ENCODE data around the gene CACNA1B. TPM values are rescaled to one million over a fixed set of nuclear protein-coding genes. Genes with fewer than 3 reads are reported as not detected.

CACNA1B gene
- total RNA-seq, 5 donors from 2014 or later (not counting 1 experiment from before 2014, with no cell fraction given), result 0.03 to 0.09 (median 0.03) TPM; not detected in 2

- 62% methylated on average over 7 of the region's 7 CpGs for WGBS (ENCODE audit: insufficient coverage)
- H3K27ac Mint-ChIP-seq, result no peak overlapping the region
- DNase-seq, result no peak
- H3K36me3 Mint-ChIP-seq, result no peaks in the 10 kb centered on the region
- H3K9me3 Mint-ChIP-seq, result no peaks in the 10 kb centered on the region
- no peak overlapping the region for H3K4me3 Mint-ChIP-seq
- Histone ChIP-seq H3K4me3 (ENCODE audit: control insufficient read depth in 1 of 2, extremely low read depth in 1 of 2, low read length in 1 of 2) (no peak overlapping the region), H3K27me3 (replicated peaks in 1 of 2; ENCODE audit: control insufficient read depth in 2 of 2, extremely low read depth in 1 of 2, insufficient read depth in 2 of 2, low read length in 1 of 2) (peaks cover 0 to 57% of the 10 kb centered on the region in 2 experiments), H3K27ac (ENCODE audit: low read length) (no peak overlapping the region), H3K4me1 (ENCODE audit: control insufficient read depth in 1 of 2, extremely low read depth in 1 of 2, insufficient read depth in 2 of 2, low read length in 2 of 2) (no peaks in the 10 kb centered on the region), H3K36me3 (ENCODE audit: control insufficient read depth in 2 of 2, extremely low read depth in 1 of 2, insufficient read depth in 1 of 2, low read length in 1 of 2) (no peaks in the 10 kb centered on the region), H3K9me3 (no peaks in the 10 kb centered on the region)
- peaks cover 19 to 23% of the 10 kb centered on the region in 2 donors for H3K27me3 Mint-ChIP-seq
- ChIA-PET POLR2A (no interaction called here), CTCF (no interaction called here)
- ATAC-seq (replicated peaks in 1 of 4), result no peak
- H3K4me1 Mint-ChIP-seq, result no peaks in the 10 kb centered on the region
Measured at GRCh38 chr9:138048184-138048583, 170.6 kb downstream of the CACNA1B start.

- DNase-seq, result no peak
Measured at GRCh38 chr9:138049085-138049778, 171.7 kb downstream of the CACNA1B start.

GRCh38 chr9:138049779-138050471 is 172.3 kb downstream of the CACNA1B start:
- POLR2A ChIA-PET, result no interaction called here
- H3K36me3 Mint-ChIP-seq, result no peaks in the 10 kb centered on the region
- no peaks in the 10 kb centered on the region for H3K4me1 Mint-ChIP-seq
- H3K27me3 Mint-ChIP-seq, result peaks cover 17 to 19% of the 10 kb centered on the region in 2 donors
- Histone ChIP-seq H3K27me3 (replicated peaks in 1 of 2; ENCODE audit: control insufficient read depth in 2 of 2, extremely low read depth in 1 of 2, insufficient read depth in 2 of 2, low read length in 1 of 2) (peaks cover 0 to 59% of the 10 kb centered on the region in 2 experiments), H3K9me3 (no peaks in the 10 kb centered on the region), H3K27ac (ENCODE audit: low read length) (no peak overlapping the region), H3K4me3 (ENCODE audit: control insufficient read depth in 1 of 2, extremely low read depth in 1 of 2, low read length in 1 of 2) (no peak overlapping the region), H3K4me1 (ENCODE audit: control insufficient read depth in 1 of 2, extremely low read depth in 1 of 2, insufficient read depth in 2 of 2, low read length in 2 of 2) (no peaks in the 10 kb centered on the region), H3K36me3 (ENCODE audit: control insufficient read depth in 2 of 2, extremely low read depth in 1 of 2, insufficient read depth in 1 of 2, low read length in 1 of 2) (no peaks in the 10 kb centered on the region)
- WGBS (ENCODE audit: insufficient coverage), result 86% methylated on average over 13 of the region's 24 CpGs
- H3K9me3 Mint-ChIP-seq, result no peaks in the 10 kb centered on the region
- H3K27ac Mint-ChIP-seq, result no peak overlapping the region
- CTCF ChIA-PET, result no interaction called here
- DNase-seq (no peak), ATAC-seq (replicated peaks in 1 of 4) (no peak)
- H3K4me3 Mint-ChIP-seq, result no peak overlapping the region

More at GRCh38 chr9:138049085-138049778, 171.7 kb downstream of the CACNA1B start:
- peaks cover 0 to 56% of the 10 kb centered on the region in 2 experiments for H3K27me3 ChIP-seq (replicated peaks in 1 of 2; ENCODE audit: control insufficient read depth in 2 of 2, extremely low read depth in 1 of 2, insufficient read depth in 2 of 2, low read length in 1 of 2)
- 84% methylated on average over 14 of the region's 21 CpGs for WGBS (ENCODE audit: insufficient coverage)
- H3K27ac ChIP-seq (ENCODE audit: low read length), result no peak overlapping the region
- H3K4me3 ChIP-seq (ENCODE audit: control insufficient read depth in 1 of 2, extremely low read depth in 1 of 2, low read length in 1 of 2), result no peak overlapping the region
- no peak overlapping the region for H3K4me3 Mint-ChIP-seq
- H3K36me3 Mint-ChIP-seq, result no peaks in the 10 kb centered on the region
- H3K4me1 Mint-ChIP-seq, result no peaks in the 10 kb centered on the region
- ATAC-seq (replicated peaks in 1 of 4), result no peak
- no peaks in the 10 kb centered on the region for H3K9me3 Mint-ChIP-seq
- CTCF ChIA-PET, result no interaction called here
- H3K27ac Mint-ChIP-seq, result no peak overlapping the region
- H3K4me1 ChIP-seq (ENCODE audit: control insufficient read depth in 1 of 2, extremely low read depth in 1 of 2, insufficient read depth in 2 of 2, low read length in 2 of 2), result no peaks in the 10 kb centered on the region
- POLR2A ChIA-PET, result no interaction called here
- no peaks in the 10 kb centered on the region for H3K9me3 ChIP-seq
- H3K36me3 ChIP-seq (ENCODE audit: control insufficient read depth in 2 of 2, extremely low read depth in 1 of 2, insufficient read depth in 1 of 2, low read length in 1 of 2), result no peaks in the 10 kb centered on the region
- H3K27me3 Mint-ChIP-seq, result peaks cover 20 to 21% of the 10 kb centered on the region in 2 donors

- no peaks in the 10 kb centered on the region for H3K36me3 ChIP-seq (ENCODE audit: control insufficient read depth in 2 of 2, extremely low read depth in 1 of 2, insufficient read depth in 1 of 2, low read length in 1 of 2)
- no peak overlapping the region for H3K4me3 ChIP-seq (ENCODE audit: control insufficient read depth in 1 of 2, extremely low read depth in 1 of 2, low read length in 1 of 2)
- Mint-ChIP-seq H3K4me1 (no peaks in the 10 kb centered on the region), H3K36me3 (no peaks in the 10 kb centered on the region), H3K4me3 (no peak overlapping the region), H3K27me3 (peaks cover 9 to 13% of the 10 kb centered on the region in 2 donors), H3K9me3 (no peaks in the 10 kb centered on the region), H3K27ac (no peak overlapping the region)
- DNase-seq, result no peak
- ChIA-PET POLR2A (no interaction called here), CTCF (no interaction called here)
- no peaks in the 10 kb centered on the region for H3K4me1 ChIP-seq (ENCODE audit: control insufficient read depth in 1 of 2, extremely low read depth in 1 of 2, insufficient read depth in 2 of 2, low read length in 2 of 2)
- 35% methylated on average over 3 of the region's 13 CpGs for WGBS (ENCODE audit: insufficient coverage)
- no peaks in the 10 kb centered on the region for H3K9me3 ChIP-seq
- H3K27ac ChIP-seq (ENCODE audit: low read length), result no peak overlapping the region
- no peak for ATAC-seq (replicated peaks in 1 of 4)
- H3K27me3 ChIP-seq (replicated peaks in 1 of 2; ENCODE audit: control insufficient read depth in 2 of 2, extremely low read depth in 1 of 2, insufficient read depth in 2 of 2, low read length in 1 of 2), result peaks cover 0 to 55% of the 10 kb centered on the region in 2 experiments
Measured at GRCh38 chr9:138050472-138051330, 173.1 kb downstream of the CACNA1B start.

- DNase-seq (no peak), ATAC-seq (replicated peaks in 1 of 4) (no peak)
- no peaks in the 10 kb centered on the region for H3K4me1 Mint-ChIP-seq
- H3K9me3 Mint-ChIP-seq, result no peaks in the 10 kb centered on the region
- Histone ChIP-seq H3K36me3 (ENCODE audit: control insufficient read depth in 2 of 2, extremely low read depth in 1 of 2, insufficient read depth in 1 of 2, low read length in 1 of 2) (no peaks in the 10 kb centered on the region), H3K27ac (ENCODE audit: low read length) (no peak overlapping the region), H3K4me1 (ENCODE audit: control insufficient read depth in 1 of 2, extremely low read depth in 1 of 2, insufficient read depth in 2 of 2, low read length in 2 of 2) (no peaks in the 10 kb centered on the region), H3K4me3 (ENCODE audit: control insufficient read depth in 1 of 2, extremely low read depth in 1 of 2, low read length in 1 of 2) (no peak overlapping the region), H3K27me3 (replicated peaks in 1 of 2; ENCODE audit: control insufficient read depth in 2 of 2, extremely low read depth in 1 of 2, insufficient read depth in 2 of 2, low read length in 1 of 2) (peaks cover 0 to 45% of the 10 kb centered on the region in 2 experiments), H3K9me3 (no peaks in the 10 kb centered on the region)
- H3K4me3 Mint-ChIP-seq, result no peak overlapping the region
- H3K27me3 Mint-ChIP-seq, result peaks cover 9 to 17% of the 10 kb centered on the region in 2 donors
- no peaks in the 10 kb centered on the region for H3K36me3 Mint-ChIP-seq
- 73% methylated on average over 12 of the region's 15 CpGs for WGBS (ENCODE audit: insufficient coverage)
- no peak overlapping the region for H3K27ac Mint-ChIP-seq
- ChIA-PET CTCF (no interaction called here), POLR2A (no interaction called here)
Measured at GRCh38 chr9:138051586-138052321, 174.2 kb downstream of the CACNA1B start.

- no peak overlapping the region for H3K4me3 ChIP-seq (ENCODE audit: control insufficient read depth in 1 of 2, extremely low read depth in 1 of 2, low read length in 1 of 2)
- Mint-ChIP-seq H3K27ac (no peak overlapping the region), H3K9me3 (no peaks in the 10 kb centered on the region), H3K27me3 (peaks cover 9 to 17% of the 10 kb centered on the region in 2 donors), H3K4me1 (no peaks in the 10 kb centered on the region), H3K4me3 (no peak overlapping the region), H3K36me3 (no peaks in the 10 kb centered on the region)
- no peak for ATAC-seq (replicated peaks in 1 of 4)
- CTCF ChIA-PET, result no interaction called here
- no peaks in the 10 kb centered on the region for H3K36me3 ChIP-seq (ENCODE audit: control insufficient read depth in 2 of 2, extremely low read depth in 1 of 2, insufficient read depth in 1 of 2, low read length in 1 of 2)
- no peak overlapping the region for H3K27ac ChIP-seq (ENCODE audit: low read length)
- no peaks in the 10 kb centered on the region for H3K4me1 ChIP-seq (ENCODE audit: control insufficient read depth in 1 of 2, extremely low read depth in 1 of 2, insufficient read depth in 2 of 2, low read length in 2 of 2)
- 100% methylated on average over 2 of the region's 4 CpGs for WGBS (ENCODE audit: insufficient coverage)
- peaks cover 0 to 44% of the 10 kb centered on the region in 2 experiments for H3K27me3 ChIP-seq (replicated peaks in 1 of 2; ENCODE audit: control insufficient read depth in 2 of 2, extremely low read depth in 1 of 2, insufficient read depth in 2 of 2, low read length in 1 of 2)
- no peak for DNase-seq
- H3K9me3 ChIP-seq, result no peaks in the 10 kb centered on the region
- POLR2A ChIA-PET, result no interaction called here
Measured at GRCh38 chr9:138052322-138052615, 174.7 kb downstream of the CACNA1B start.

Measured in T-cell (primary cell).